ENCODE measurements around the gene U2AF1L4.

The U2AF1L4 gene

GRCh38 chr19:35791814-35792279, 46.6 kb upstream of the U2AF1L4 start:
- Histone ChIP-seq H3K4me1 (ENCODE audit: insufficient read depth, poor library complexity, severe bottlenecking) (no peaks in the 10 kb centered on the region), H3K9me3 (ENCODE audit: severe bottlenecking) (no peaks in the 10 kb centered on the region), H3K4me3 (ENCODE audit: severe bottlenecking) (no peak overlapping the region), H3K27ac (ENCODE audit: poor library complexity, severe bottlenecking) (no peak overlapping the region), H3K27me3 (ENCODE audit: insufficient read depth, poor library complexity, severe bottlenecking) (no peaks in the 10 kb centered on the region), H3K36me3 (ENCODE audit: low read depth) (no peaks in the 10 kb centered on the region)
- no peak for ATAC-seq (ENCODE audit: low read depth)
- DNase-seq (ENCODE audit: low spot score), result peak; percentile 57
- no peak for TF ChIP-seq CTCF (IDR thresholded peaks at IDR 0.05; ENCODE audit: poor library complexity, severe bottlenecking)

DNA sequence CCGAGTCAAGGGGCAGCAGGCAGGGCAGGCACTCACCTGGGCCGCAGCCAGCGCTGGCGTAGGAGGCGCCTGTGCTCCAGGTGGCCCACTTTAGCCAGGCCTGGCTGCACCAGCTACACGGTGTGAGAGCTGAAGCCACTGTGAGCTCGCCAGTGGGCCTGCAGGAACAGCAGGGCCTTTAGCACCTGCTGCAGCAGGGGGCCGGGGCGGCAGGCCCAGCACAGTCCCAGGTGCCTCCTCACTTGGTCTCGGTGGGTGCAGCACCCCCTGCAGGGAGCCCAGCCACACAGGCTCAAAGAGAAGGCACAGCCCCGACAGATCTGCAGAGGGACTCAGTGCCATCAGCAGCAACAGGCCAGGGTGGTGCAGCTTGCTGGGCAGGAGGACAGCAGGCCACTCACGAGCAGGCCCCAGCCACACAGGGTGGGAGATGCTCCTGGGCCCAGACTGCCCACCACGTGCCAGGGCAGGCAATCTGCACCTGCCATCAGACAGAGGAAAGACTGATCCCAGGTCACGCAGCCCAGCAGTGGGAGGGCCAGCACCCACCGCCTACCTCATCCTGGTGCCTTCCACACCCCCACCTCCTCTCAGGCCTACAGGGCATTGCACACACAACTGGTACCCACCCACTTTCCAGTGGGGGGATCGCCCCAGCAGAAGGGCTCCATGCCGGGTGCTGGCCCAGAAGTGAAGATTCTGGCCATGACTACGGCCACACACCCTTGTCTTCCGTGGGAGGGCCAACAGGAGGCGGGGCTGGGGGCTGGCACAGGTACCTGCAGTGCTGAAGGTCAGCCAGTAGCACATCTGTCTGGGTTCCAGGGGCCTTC, 46.0 kb upstream of the U2AF1L4 start:
- 0 out of 3 replicates have a peak, but pooled peaks have one; percentile 7 for ATAC-seq (ENCODE audit: low read depth)
- H3K36me3 ChIP-seq (ENCODE audit: low read depth), result no peaks in the 10 kb centered on the region
- TF ChIP-seq CTCF (IDR thresholded peaks at IDR 0.05; ENCODE audit: poor library complexity, severe bottlenecking), result no peak
- no peak overlapping the region for H3K4me3 ChIP-seq (ENCODE audit: severe bottlenecking)
- no peaks in the 10 kb centered on the region for H3K9me3 ChIP-seq (ENCODE audit: severe bottlenecking)
- H3K27me3 ChIP-seq (ENCODE audit: insufficient read depth, poor library complexity, severe bottlenecking), result no peaks in the 10 kb centered on the region
- H3K27ac ChIP-seq (ENCODE audit: poor library complexity, severe bottlenecking), result no peak overlapping the region
- DNase-seq (ENCODE audit: low spot score), result no peak
- H3K4me1 ChIP-seq (ENCODE audit: insufficient read depth, poor library complexity, severe bottlenecking), result no peaks in the 10 kb centered on the region

- no peak for ATAC-seq (ENCODE audit: low read depth)
- no peak overlapping the region for H3K4me3 ChIP-seq (ENCODE audit: severe bottlenecking)
- H3K27ac ChIP-seq (ENCODE audit: poor library complexity, severe bottlenecking), result no peak overlapping the region
- no peak for TF ChIP-seq CTCF (IDR thresholded peaks at IDR 0.05; ENCODE audit: poor library complexity, severe bottlenecking)
- DNase-seq (ENCODE audit: low spot score), result no peak
- no peaks in the 10 kb centered on the region for H3K9me3 ChIP-seq (ENCODE audit: severe bottlenecking)
- no peaks in the 10 kb centered on the region for H3K4me1 ChIP-seq (ENCODE audit: insufficient read depth, poor library complexity, severe bottlenecking)
- no peaks in the 10 kb centered on the region for H3K27me3 ChIP-seq (ENCODE audit: insufficient read depth, poor library complexity, severe bottlenecking)
- H3K36me3 ChIP-seq (ENCODE audit: low read depth), result no peaks in the 10 kb centered on the region
Measured at GRCh38 chr19:35789978-35790944, 45.0 kb upstream of the U2AF1L4 start.

DNA sequence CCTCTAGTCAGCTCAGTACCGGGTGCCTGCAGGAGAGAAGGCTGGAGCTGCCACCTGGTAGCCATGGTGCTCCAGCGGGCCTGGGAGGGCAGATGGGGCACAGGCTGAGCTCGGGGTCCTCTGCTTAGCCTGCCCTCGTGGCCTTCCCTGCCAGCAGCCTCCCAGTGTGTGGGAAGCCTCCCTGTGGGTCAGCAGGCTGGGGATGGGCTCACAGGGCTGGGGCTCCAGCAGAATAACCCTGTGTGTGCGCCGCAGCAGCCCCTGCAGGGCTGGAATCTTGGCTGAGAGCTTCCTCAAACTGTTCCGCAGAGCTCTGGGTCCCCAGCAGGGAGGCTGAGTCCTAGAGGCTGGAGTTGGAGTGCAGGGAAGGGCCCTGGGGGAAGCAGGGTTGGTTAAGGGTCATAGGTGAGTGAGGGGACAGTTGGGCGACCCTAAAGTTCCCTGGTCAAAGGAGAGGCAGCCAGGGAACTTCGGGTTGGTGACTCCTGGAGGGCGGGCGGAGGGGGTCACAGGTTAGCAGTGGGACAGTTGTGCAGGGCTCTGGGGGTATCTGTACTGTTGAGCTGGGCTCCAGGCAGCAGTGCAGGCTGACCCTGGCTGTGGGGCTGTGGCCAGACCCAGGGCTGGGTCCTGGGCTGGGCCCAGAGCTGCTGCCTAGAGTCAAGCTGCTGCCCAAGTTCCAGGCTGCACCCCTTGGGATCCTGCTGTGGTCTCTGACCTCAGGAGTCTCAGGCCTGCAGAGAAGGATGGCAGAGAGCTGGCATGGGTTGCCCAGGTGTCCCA, 44.2 kb upstream of the U2AF1L4 start:
- no peaks in the 10 kb centered on the region for H3K9me3 ChIP-seq (ENCODE audit: severe bottlenecking)
- ATAC-seq (ENCODE audit: low read depth), result no peak
- no peak for TF ChIP-seq CTCF (IDR thresholded peaks at IDR 0.05; ENCODE audit: poor library complexity, severe bottlenecking)
- no peak overlapping the region for H3K27ac ChIP-seq (ENCODE audit: poor library complexity, severe bottlenecking)
- no peaks in the 10 kb centered on the region for H3K4me1 ChIP-seq (ENCODE audit: insufficient read depth, poor library complexity, severe bottlenecking)
- H3K27me3 ChIP-seq (ENCODE audit: insufficient read depth, poor library complexity, severe bottlenecking), result no peaks in the 10 kb centered on the region
- H3K36me3 ChIP-seq (ENCODE audit: low read depth), result no peaks in the 10 kb centered on the region
- H3K4me3 ChIP-seq (ENCODE audit: severe bottlenecking), result no peak overlapping the region
- no peak for DNase-seq (ENCODE audit: low spot score)
